Smooth muscle cell (in vitro differentiated cells): ENCODE results near the gene SMAD3. TPM values are rescaled to one million over a fixed set of nuclear protein-coding genes. Genes with fewer than 3 reads are reported as not detected.

Experiments used
- DNase-seq: peaks from one replicate; lab custom pipeline; 2025; ENCODE audit not compliant: unreplicated experiment; lab: John Stamatoyannopoulos, UW
- H2AFZ ChIP-seq: fragments of 200-600 bp; sonication (generic); 2 replicates; pipeline ENCODE4 v1.6.0; 2016; ENCODE audit warnings: antibody characterized with exemption, low read depth, mild to moderate bottlenecking
- H3F3A ChIP-seq: fragments of 200-600 bp; sonication (generic); 2 replicates; pipeline ENCODE4 v1.6.0; 2017; ENCODE audit warnings: antibody characterized with exemption, low read depth
- H3K27ac ChIP-seq: fragments of 200-600 bp; sonication (generic); 2 replicates; pipeline ENCODE4 v1.5.1; 2016; ENCODE audit warnings: low read depth, mild to moderate bottlenecking
- H3K27me3 ChIP-seq: fragments of 200-600 bp; sonication (generic); 2 replicates; pipeline ENCODE4 v1.6.1; 2016; ENCODE audit warnings: low read depth, mild to moderate bottlenecking
- H3K36me3 ChIP-seq: fragments of 200-600 bp; sonication (generic); 2 replicates; pipeline ENCODE4 v1.5.1; 2016; ENCODE audit warnings: low read depth
- H3K4me1 ChIP-seq: fragments of 200-600 bp; sonication (generic); 2 replicates; pipeline ENCODE4 v1.5.1; 2016; ENCODE audit warnings: low read depth
- H3K4me2 ChIP-seq: fragments of 200-600 bp; sonication (generic); 2 replicates; pipeline ENCODE4 v1.6.0; 2016; ENCODE audit warnings: mild to moderate bottlenecking
- H3K4me3 ChIP-seq: fragments of 200-600 bp; sonication (generic); 2 replicates; pipeline ENCODE4 v1.5.1; 2016; ENCODE audit warnings: mild to moderate bottlenecking
- H3K79me2 ChIP-seq: fragments of 200-600 bp; sonication (generic); 2 replicates; pipeline ENCODE4 v1.6.0; 2016; ENCODE audit warnings: low read depth, mild to moderate bottlenecking
- H3K9ac ChIP-seq: fragments of 200-600 bp; sonication (generic); 2 replicates; pipeline ENCODE4 v1.6.0; 2016; ENCODE audit warnings: low read depth
- H3K9me3 ChIP-seq: fragments of 200-600 bp; sonication (generic); replicated peaks from 2 replicates; pipeline ENCODE4 v1.5.1; 2016; ENCODE audit warnings: low read depth
- H4K20me1 ChIP-seq: fragments of 200-600 bp; sonication (generic); 2 replicates; pipeline ENCODE4 v1.6.0; 2016; ENCODE audit warnings: low read depth
- WGBS: methylation state at CpG from one replicate; pipeline ENCODE4 v1.1.7; 2016; ENCODE audit warnings: low lambda C conversion rate; 5-methylcytosine and 5-hydroxymethylcytosine counted together
- polyA plus RNA-seq: library from polyadenylated mRNA; unstranded; fragments of >200 nt; fragmentation: Nextera tagmentation; extraction: Ambion mirVana; gene quantifications from 2 replicates; pipeline ENCODE4 v1.2.1, GENCODE V29; 2016
- total RNA-seq: library from RNA; depleted of rRNA; stranded (reverse); fragments of >200 nt; gene quantifications from 2 replicates; pipeline ENCODE4 v1.2.3, GENCODE V29; 2014
- TF ChIP-seq, protein P1 (sequence below): fragments of 200-600 bp; sonication (generic); IDR thresholded peaks from 2 replicates; pipeline ENCODE4 v1.5.1; 2017; ENCODE audit warnings: borderline replicate concordance, mild to moderate bottlenecking, antibody characterized with exemption; ENCODE audit not compliant: insufficient read depth, poor library complexity, severe bottlenecking

SMAD3 gene
- total and polyA plus RNA-seq, 2 experiments from 2014 or later = 20.2 to 21.9 TPM

DNA sequence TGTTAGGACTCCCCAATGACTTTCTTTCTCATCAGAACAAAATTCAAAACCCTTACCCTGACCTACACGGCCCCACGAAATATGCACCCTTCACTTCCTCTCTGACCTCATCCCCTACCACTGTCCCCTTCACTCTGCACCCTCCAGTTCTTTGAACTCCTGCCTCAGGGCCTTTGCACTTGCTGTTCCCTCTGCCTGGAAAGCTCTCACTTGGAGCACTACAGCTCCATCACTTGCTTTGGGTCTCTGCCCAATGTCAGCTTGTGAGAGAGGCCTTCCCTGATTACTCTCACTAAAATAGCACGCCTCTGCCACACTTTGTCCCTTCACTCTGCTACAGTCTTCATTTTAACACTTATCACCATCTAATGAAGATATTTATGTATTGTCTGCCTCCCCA, 32.8 kb upstream of the SMAD3 start:
- H3K79me2 ChIP-seq = no peaks in the 10 kb centered on the region
- H3K4me1 ChIP-seq = peaks cover 30% of the 10 kb centered on the region
- H3K36me3 ChIP-seq = no peaks in the 10 kb centered on the region
- no peak overlapping the region for H2AFZ ChIP-seq
- no peak overlapping the region for H3K9ac ChIP-seq
- no peak overlapping the region for H3K4me2 ChIP-seq
- 96% methylated on average over 3 of the region's 3 CpGs for WGBS
- H3K4me3 ChIP-seq = no peak overlapping the region
- H4K20me1 ChIP-seq = no peaks in the 10 kb centered on the region
- H3K9me3 ChIP-seq = no peaks in the 10 kb centered on the region
- peaks cover 7% of the 10 kb centered on the region for H3F3A ChIP-seq
- DNase-seq = no peak
- H3K27ac ChIP-seq = no peak overlapping the region
- no peaks in the 10 kb centered on the region for H3K27me3 ChIP-seq
- TF ChIP-seq, protein P1, sequence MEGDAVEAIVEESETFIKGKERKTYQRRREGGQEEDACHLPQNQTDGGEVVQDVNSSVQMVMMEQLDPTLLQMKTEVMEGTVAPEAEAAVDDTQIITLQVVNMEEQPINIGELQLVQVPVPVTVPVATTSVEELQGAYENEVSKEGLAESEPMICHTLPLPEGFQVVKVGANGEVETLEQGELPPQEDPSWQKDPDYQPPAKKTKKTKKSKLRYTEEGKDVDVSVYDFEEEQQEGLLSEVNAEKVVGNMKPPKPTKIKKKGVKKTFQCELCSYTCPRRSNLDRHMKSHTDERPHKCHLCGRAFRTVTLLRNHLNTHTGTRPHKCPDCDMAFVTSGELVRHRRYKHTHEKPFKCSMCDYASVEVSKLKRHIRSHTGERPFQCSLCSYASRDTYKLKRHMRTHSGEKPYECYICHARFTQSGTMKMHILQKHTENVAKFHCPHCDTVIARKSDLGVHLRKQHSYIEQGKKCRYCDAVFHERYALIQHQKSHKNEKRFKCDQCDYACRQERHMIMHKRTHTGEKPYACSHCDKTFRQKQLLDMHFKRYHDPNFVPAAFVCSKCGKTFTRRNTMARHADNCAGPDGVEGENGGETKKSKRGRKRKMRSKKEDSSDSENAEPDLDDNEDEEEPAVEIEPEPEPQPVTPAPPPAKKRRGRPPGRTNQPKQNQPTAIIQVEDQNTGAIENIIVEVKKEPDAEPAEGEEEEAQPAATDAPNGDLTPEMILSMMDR = no peak

DNA sequence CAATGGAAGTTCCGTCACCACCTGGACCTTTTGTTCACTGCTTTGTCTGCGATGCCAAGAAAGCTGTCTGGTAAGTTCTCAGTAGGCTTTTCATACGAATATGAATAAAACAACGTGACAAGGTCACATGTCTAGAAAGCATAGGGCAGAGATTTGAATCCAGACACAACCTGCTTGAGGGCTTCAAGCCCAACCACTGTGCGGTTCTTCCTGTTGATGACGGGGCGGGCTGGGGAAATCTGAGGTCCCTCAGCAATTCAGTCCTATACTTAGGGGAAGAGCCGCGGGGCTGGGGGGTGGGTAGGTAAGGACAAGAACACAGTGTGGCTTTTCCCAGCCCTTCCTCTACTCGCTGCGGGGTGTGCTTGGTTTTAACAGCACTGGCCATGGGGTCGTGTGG, 32.4 kb upstream of the SMAD3 start:
- H3K4me2 ChIP-seq = peak overlapping the region; percentile 91
- H3K4me3 ChIP-seq = peak overlapping the region; percentile 38
- no peaks in the 10 kb centered on the region for H3K27me3 ChIP-seq
- H2AFZ ChIP-seq = peak overlapping the region; percentile 89
- no peaks in the 10 kb centered on the region for H3K9me3 ChIP-seq
- no peak overlapping the region for H3K9ac ChIP-seq
- no peaks in the 10 kb centered on the region for H3K79me2 ChIP-seq
- no peaks in the 10 kb centered on the region for H4K20me1 ChIP-seq
- peaks cover 10% of the 10 kb centered on the region for H3F3A ChIP-seq
- no peaks in the 10 kb centered on the region for H3K36me3 ChIP-seq
- H3K27ac ChIP-seq = no peak overlapping the region
- H3K4me1 ChIP-seq = peaks cover 32% of the 10 kb centered on the region
- WGBS = 48% methylated on average over 12 of the region's 12 CpGs
- no peak for DNase-seq
- TF ChIP-seq, protein P1 = no peak

DNA sequence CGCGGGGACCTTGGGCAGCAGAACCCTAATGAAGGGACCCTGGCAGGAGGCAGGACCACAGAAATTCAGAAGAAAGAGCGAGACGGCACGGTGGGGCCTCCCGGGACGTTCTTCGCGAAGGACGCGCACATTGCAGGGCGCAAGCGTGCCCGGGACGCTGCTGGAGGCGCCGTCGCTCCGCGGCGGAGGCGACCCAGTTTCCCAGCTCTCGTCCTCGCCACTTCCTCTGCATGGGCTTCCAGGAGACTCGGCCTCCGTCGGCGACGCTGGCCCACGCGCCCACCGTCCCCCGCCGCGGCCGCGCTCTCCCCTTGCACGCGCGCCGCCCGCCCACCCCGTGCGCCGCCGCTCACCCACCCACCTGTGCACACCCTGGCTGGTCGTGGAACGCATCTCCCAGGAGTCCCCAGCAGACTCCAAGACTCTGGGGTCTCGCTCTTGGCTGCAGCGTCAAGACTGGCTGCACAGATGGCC, 31.8 kb upstream of the SMAD3 start:
- Histone ChIP-seq H3K27me3 (no peaks in the 10 kb centered on the region), H3F3A (peaks cover 10% of the 10 kb centered on the region), H4K20me1 (no peaks in the 10 kb centered on the region), H2AFZ (peak overlapping the region; percentile 89), H3K9me3 (no peaks in the 10 kb centered on the region), H3K79me2 (no peaks in the 10 kb centered on the region), H3K4me2 (peak overlapping the region; percentile 91), H3K36me3 (no peaks in the 10 kb centered on the region), H3K27ac (no peak overlapping the region), H3K9ac (no peak overlapping the region), H3K4me3 (peak overlapping the region; percentile 38), H3K4me1 (peaks cover 37% of the 10 kb centered on the region)
- 4% methylated on average over 21 of the region's 50 CpGs for WGBS
- no peak for DNase-seq
- TF ChIP-seq, protein P1 = no peak

DNA sequence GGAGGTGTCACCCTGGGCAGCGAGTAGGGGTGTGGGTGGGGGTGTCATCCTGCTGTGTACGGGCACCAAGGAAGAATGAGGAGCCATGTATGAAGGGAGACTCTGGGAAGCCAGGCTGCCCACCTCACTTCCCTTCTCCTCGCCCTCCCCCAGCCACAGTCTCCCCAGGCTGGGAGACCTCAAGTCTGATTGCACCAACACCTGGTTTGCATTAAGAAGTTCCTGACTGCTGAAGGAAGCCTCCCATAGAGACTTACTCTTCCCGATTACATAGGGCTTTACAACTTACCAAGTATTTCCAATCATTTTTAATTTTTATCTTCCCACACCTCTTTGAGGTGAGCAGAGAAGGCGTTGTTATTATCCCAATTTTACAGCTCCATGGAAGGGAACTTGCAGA, 29.5 kb upstream of the SMAD3 start:
- Histone ChIP-seq H3K9me3 (no peaks in the 10 kb centered on the region), H3K4me3 (no peak overlapping the region), H3K79me2 (no peaks in the 10 kb centered on the region), H3K27me3 (no peaks in the 10 kb centered on the region), H2AFZ (no peak overlapping the region), H3K27ac (no peak overlapping the region), H3F3A (peaks cover 10% of the 10 kb centered on the region), H4K20me1 (no peaks in the 10 kb centered on the region), H3K4me2 (no peak overlapping the region), H3K9ac (no peak overlapping the region), H3K4me1 (peaks cover 43% of the 10 kb centered on the region), H3K36me3 (no peaks in the 10 kb centered on the region)
- DNase-seq = no peak
- TF ChIP-seq, protein P1 = no peak
- 81% methylated on average over 5 of the region's 5 CpGs for whole genome bisulfite sequencing
